LNCAP (cell line): ENCODE measurements around the gene MARCHF3.

Source experiments
- TF ChIP-seq, protein P1 (sequence below): fragments of 450-650 bp; IDR thresholded peaks from 2 replicates; pipeline ENCODE4 v1.5.1; 2017; ENCODE audit warnings: mild to moderate bottlenecking

Gene MARCHF3, protein sequence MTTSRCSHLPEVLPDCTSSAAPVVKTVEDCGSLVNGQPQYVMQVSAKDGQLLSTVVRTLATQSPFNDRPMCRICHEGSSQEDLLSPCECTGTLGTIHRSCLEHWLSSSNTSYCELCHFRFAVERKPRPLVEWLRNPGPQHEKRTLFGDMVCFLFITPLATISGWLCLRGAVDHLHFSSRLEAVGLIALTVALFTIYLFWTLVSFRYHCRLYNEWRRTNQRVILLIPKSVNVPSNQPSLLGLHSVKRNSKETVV

GRCh38 chr5:127030259-127031146, at the start of gene MARCHF3:
Gene MARCHF3, minus strand, starts transcription at chr5:127030558. Its CDS starts 112,387 bp downstream, at chr5:126918171.
- TF ChIP-seq, protein P1, sequence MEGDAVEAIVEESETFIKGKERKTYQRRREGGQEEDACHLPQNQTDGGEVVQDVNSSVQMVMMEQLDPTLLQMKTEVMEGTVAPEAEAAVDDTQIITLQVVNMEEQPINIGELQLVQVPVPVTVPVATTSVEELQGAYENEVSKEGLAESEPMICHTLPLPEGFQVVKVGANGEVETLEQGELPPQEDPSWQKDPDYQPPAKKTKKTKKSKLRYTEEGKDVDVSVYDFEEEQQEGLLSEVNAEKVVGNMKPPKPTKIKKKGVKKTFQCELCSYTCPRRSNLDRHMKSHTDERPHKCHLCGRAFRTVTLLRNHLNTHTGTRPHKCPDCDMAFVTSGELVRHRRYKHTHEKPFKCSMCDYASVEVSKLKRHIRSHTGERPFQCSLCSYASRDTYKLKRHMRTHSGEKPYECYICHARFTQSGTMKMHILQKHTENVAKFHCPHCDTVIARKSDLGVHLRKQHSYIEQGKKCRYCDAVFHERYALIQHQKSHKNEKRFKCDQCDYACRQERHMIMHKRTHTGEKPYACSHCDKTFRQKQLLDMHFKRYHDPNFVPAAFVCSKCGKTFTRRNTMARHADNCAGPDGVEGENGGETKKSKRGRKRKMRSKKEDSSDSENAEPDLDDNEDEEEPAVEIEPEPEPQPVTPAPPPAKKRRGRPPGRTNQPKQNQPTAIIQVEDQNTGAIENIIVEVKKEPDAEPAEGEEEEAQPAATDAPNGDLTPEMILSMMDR: peak; percentile 44

- TF ChIP-seq, protein P1: no peak
Observed at GRCh38 chr5:127079994-127080491, 49.7 kb upstream of the MARCHF3 start.

DNA sequence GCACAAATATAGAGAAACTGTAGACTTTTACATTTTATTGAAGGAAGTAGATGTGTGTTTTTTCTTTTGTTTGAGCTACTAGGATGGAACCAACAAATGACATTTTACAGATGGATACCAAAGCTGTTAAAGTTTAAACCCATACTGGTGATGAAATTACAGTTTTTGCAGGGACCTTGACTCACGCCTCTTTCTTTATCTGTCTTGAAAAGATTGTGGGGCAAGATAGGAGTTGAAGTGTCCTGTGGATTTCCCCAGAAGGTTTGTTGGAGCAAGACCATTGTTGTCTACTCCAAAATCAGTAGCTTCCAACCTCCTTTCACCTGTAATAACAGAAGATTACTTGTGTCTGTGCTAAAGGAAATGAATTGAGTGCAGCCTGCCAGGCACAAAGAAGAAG, 47.0 kb upstream of the MARCHF3 start:
- TF ChIP-seq, protein P1: no peak

DNA sequence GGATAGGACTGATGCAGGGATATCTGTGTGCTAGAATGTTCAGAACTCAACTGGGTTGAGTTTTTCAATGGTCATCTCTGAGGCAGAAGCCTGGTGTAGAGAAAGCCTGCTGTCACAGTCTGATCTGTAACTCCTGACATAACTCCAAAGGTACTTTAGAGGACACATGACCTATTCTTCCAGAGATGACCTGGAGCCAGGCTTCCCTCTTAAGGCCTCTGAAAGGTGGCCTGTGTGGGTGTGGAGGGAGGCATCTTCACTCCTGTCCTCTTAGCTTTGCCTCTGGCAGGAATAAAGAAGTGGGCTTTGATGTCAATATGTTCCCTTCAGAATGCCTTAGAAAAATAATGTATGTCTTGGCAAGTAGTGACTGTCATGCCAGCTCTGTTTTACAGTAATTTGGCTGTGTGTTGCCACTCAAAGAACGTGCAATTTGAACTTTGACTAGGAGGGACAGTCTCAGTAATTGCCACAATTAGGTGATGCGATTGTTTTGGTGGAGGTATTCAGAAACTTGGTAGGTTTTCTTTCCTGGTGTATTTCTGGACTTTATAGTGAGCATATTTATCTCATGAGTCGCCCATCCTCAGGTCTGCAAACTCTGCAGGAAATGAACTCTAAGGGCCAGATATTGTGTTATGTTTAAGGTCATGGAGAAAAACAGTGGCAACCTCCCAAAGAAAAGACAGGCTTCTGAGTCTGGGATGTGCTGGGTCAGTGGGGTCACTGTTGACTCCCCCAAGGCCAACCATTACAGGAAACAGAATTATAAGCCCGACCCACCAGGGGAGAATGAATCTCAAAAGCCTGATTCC, 46.2 kb upstream of the MARCHF3 start:
- TF ChIP-seq, protein P1: no peak

GRCh38 chr5:127074466-127074865, 44.1 kb upstream of the MARCHF3 start:
- TF ChIP-seq, protein P1: no peak

GRCh38 chr5:127072861-127073846, 42.8 kb upstream of the MARCHF3 start, which contains the start of gene C5orf63:
Gene C5orf63, minus strand, starts transcription at chr5:127073502. Its CDS starts 14,507 bp downstream, at chr5:127058995.
- TF ChIP-seq, protein P1: no peak
